PC-9 (cell line): ENCODE results near the gene CEP170. TPM values are rescaled to one million over a fixed set of nuclear protein-coding genes. Genes with fewer than 3 reads are reported as not detected.

Source experiments
- Bru-seq: library from RNA; stranded (reverse); fragments of 400-500 nt; gene quantifications from one replicate; lab custom pipeline; 2021; lab: Mats Ljungman, UMichigan
- BruChase-seq, 2 experiments: library from RNA; stranded (reverse); fragments of 400-500 nt; gene quantifications; one replicate each; lab custom pipeline; 2021; lab: Mats Ljungman, UMichigan
- BruUV-seq: library from RNA; stranded (reverse); fragments of 400-500 nt; replicated peaks from 2 replicates; lab custom pipeline; 2021; lab: Mats Ljungman, UMichigan
- CTCF ChIA-PET: fragments of 300-600 bp; sonication (Branson Sonifier 250); formaldehyde crosslinking; loops from one replicate; lab custom pipeline; 2022; ENCODE audit warnings: antibody characterized with exemption; lab: Charles Lee
- POLR2A ChIA-PET: fragments of 300-600 bp; sonication (Branson Sonifier 250); formaldehyde crosslinking; loops from one replicate; lab custom pipeline; 2022; ENCODE audit warnings: antibody characterized with exemption; ENCODE audit not compliant: unreplicated experiment; lab: Charles Lee
- DNase-seq, 2 experiments: peaks; one replicate each; pipeline versions ENCODE4 v3.0.0 to v3.0.0-alpha.2; 2015 to 2022; ENCODE audit warnings: mixed read lengths in 1 of 2
- H2AFZ ChIP-seq: fragments of 200-600 bp; sonication (generic); 2 replicates; pipeline ENCODE4 v1.8.1; 2017; ENCODE audit warnings: antibody characterized with exemption
- H3F3A ChIP-seq: fragments of 200-600 bp; sonication (generic); 2 replicates; pipeline ENCODE4 v1.8.1; 2017; ENCODE audit warnings: antibody characterized with exemption, mild to moderate bottlenecking, low read depth; ENCODE audit not compliant: insufficient read depth
- H3K27ac ChIP-seq: fragments of 200-600 bp; sonication (generic); 2 replicates; pipeline ENCODE4 v1.6.1; 2016; ENCODE audit warnings: mixed run types
- H3K27me3 ChIP-seq: fragments of 200-600 bp; sonication (generic); 2 replicates; pipeline ENCODE4 v1.6.1; 2016; ENCODE audit warnings: low read depth, mixed run types; ENCODE audit not compliant: insufficient read depth
- H3K36me3 ChIP-seq: fragments of 200-600 bp; sonication (generic); 2 replicates; pipeline ENCODE4 v1.6.1; 2016; ENCODE audit warnings: low read depth, mixed run types
- H3K4me1 ChIP-seq: fragments of 200-600 bp; sonication (generic); replicated peaks from 2 replicates; pipeline ENCODE4 v1.6.1; 2016; ENCODE audit warnings: mixed run types; ENCODE audit not compliant: insufficient read depth
- H3K4me2 ChIP-seq: fragments of 200-600 bp; sonication (generic); 2 replicates; pipeline ENCODE4 v1.6.1; 2017; ENCODE audit warnings: mixed run types
- H3K4me3 ChIP-seq: fragments of 200-600 bp; sonication (generic); 2 replicates; pipeline ENCODE4 v1.6.1; 2016; ENCODE audit warnings: mixed run types
- H3K79me2 ChIP-seq: fragments of 200-600 bp; sonication (generic); 2 replicates; pipeline ENCODE4 v1.6.1; 2017; ENCODE audit warnings: low read depth, mixed run types
- H3K9me2 ChIP-seq: fragments of 200-600 bp; sonication (generic); 2 replicates; pipeline ENCODE4 v1.8.1; 2017; ENCODE audit warnings: mild to moderate bottlenecking; ENCODE audit not compliant: insufficient read depth
- H3K9me3 ChIP-seq: fragments of 200-600 bp; sonication (generic); 2 replicates; pipeline ENCODE4 v1.8.1; 2016; ENCODE audit warnings: low read depth; ENCODE audit not compliant: insufficient read depth
- H4K20me1 ChIP-seq: fragments of 200-600 bp; sonication (generic); 2 replicates; pipeline ENCODE4 v1.8.1; 2017; ENCODE audit not compliant: insufficient read depth
- EZH2 ChIP-seq: fragments of 200-600 bp; sonication (generic); IDR thresholded peaks from 2 replicates; pipeline ENCODE4 v1.8.0; 2017; ENCODE audit warnings: antibody characterized with exemption, low read depth
- intact Hi-C: fragments of 100-400 bp; cut with micrococcal nuclease; formaldehyde crosslinking; loops from one replicate; pipeline ENCODE4 v1.10.0; 2022; ENCODE audit not compliant: unreplicated experiment
- long read RNA-seq: library from polyadenylated mRNA; stranded (forward); transcript quantifications from one replicate; pipeline ENCODE4 v2.0.0, GENCODE V29; 2022
- total RNA-seq: library from RNA; stranded (reverse); gene quantifications from 2 replicates; pipeline ENCODE4 v1.2.3, GENCODE V29; 2021
- TF ChIP-seq, protein P1 (sequence below): fragments of 200-600 bp; sonication (generic); conservative IDR thresholded peaks from 2 replicates; pipeline ENCODE4 v1.6.1; 2017; ENCODE audit warnings: mixed run types, antibody characterized with exemption, mild to moderate bottlenecking, moderate library complexity

CEP170 gene
- total RNA-seq (40.8 and 44.6 TPM in 2 replicates), Bru-seq, nascent RNA (percentile 78 among the genes with signal in this experiment), BruChase-seq, experiment 1, labeled RNA remaining after a 2-hour chase (percentile 75 among the genes with signal in this experiment), BruChase-seq, experiment 2, labeled RNA remaining after a 6-hour chase (percentile 68 among the genes with signal in this experiment)
- long read RNA-seq, full-length matches to known transcripts: 5 of 10 reads
- long read RNA-seq, partial matches to known transcripts: 3 of 10 reads
- long read RNA-seq, other reads (novel, unspliced or antisense): 2 of 10 reads

DNA sequence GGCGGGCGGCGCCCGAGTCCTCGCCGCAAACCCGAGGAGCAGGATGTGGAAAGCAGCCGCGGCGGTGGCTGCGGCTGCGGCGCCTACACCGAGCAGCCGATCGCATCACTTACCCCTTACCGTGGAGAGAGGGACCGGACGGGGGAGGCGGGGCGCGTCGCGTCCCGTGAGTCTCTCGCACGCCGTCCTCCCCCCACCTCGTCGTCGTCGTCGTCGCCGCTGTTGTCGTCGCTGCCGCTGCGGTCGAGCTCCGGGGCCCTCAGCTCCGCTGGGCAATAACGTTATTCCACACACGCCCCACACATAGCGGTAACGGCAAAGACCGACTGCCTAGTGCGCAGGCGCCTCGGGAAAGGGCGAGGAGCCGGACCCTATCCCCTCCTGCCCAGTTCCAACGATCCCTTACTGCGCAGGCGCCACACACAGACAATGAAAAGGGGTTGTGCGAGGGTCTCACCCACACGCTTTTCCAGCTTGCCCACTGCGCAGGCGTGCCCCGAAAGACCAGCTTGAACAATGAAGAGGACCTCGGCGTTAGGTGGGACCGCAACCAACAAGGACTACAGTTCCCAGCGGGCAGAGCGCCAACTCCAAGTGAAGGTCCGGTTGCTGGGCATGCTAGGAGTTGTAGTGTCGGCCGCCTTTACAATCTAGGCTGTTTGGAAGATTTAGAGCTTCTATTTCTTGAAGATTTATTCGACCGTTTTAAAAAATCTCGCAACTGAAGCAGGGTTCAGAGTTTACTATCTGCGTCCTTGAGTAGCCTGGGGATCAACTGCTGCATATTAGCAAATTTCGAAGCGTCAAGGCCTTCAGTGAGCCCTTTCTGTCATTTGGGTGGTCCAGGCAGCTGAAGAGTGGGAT is at the start of gene CEP170:
CEP170 (minus strand) TSS at position 355 of the 864 bp plus-strand sequence. CDS start 30,001 bp downstream, outside the sequence.
- Histone ChIP-seq H3K4me3 (peak within 1 kb of the TSS; percentile 76), H4K20me1 (peaks cover 3% of the 10 kb centered on the region; the same call in 1 of the 2 replicates), H3F3A (no peaks in the 10 kb centered on the region), H3K27me3 (no peaks in the 10 kb centered on the region), H3K4me1 (peaks cover 37% of the 10 kb centered on the region), H3K9me3 (no peaks in the 10 kb centered on the region), H3K27ac (peak within 1 kb of the TSS; percentile 45), H3K79me2 (peaks cover 75% of the 10 kb centered on the region), H3K4me2 (peak within 1 kb of the TSS; percentile 100), H3K36me3 (no peaks in the 10 kb centered on the region), H3K9me2 (0 out of 2 replicates have a peak, but pooled peaks cover 5% of the 10 kb centered on the region), H2AFZ (peak within 1 kb of the TSS; percentile 97)
- no TSS peak for BruUV-seq
- ChIA-PET POLR2A (interaction anchor here (0.5 kb wide), 1 partner anchor 1260 kb away, joined by 3 read pairs; no protein-coding TSS in a partner anchor), CTCF (no interaction called here)
- peak; percentile 80 to 90 for DNase-seq
- TF ChIP-seq, protein P1, sequence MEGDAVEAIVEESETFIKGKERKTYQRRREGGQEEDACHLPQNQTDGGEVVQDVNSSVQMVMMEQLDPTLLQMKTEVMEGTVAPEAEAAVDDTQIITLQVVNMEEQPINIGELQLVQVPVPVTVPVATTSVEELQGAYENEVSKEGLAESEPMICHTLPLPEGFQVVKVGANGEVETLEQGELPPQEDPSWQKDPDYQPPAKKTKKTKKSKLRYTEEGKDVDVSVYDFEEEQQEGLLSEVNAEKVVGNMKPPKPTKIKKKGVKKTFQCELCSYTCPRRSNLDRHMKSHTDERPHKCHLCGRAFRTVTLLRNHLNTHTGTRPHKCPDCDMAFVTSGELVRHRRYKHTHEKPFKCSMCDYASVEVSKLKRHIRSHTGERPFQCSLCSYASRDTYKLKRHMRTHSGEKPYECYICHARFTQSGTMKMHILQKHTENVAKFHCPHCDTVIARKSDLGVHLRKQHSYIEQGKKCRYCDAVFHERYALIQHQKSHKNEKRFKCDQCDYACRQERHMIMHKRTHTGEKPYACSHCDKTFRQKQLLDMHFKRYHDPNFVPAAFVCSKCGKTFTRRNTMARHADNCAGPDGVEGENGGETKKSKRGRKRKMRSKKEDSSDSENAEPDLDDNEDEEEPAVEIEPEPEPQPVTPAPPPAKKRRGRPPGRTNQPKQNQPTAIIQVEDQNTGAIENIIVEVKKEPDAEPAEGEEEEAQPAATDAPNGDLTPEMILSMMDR: no peak
- no peak for TF ChIP-seq EZH2
- intact Hi-C loops: loop anchor here (10.0 kb wide), 2 partner anchors 1200 to 1400 kb away; partner anchors contain the start of genes ADSS2 and DESI2

DNA sequence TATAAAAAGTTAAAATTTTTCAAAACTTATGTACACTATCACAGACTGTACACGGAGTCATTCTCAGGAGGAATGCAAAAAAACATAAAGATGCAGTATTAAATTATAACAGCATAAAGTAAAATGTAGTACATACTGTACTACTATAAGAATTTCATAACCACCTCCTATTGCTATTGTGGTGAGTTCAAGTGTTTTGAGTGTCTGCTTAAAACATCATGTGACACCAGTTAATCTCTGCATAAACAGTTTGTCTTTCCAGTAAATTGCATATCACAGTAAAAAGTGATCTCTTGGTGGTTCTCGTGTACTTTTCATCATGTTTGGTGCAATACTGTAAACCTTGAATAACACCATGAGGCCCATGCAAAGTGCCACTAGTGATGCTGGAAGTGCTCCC is 46.0 kb upstream of the CEP170 start:
- Histone ChIP-seq H3K27me3 (no peaks in the 10 kb centered on the region), H2AFZ (no peak overlapping the region), H3K79me2 (no peaks in the 10 kb centered on the region), H3K4me3 (no peak overlapping the region), H4K20me1 (no peaks in the 10 kb centered on the region), H3K36me3 (peaks cover 4% of the 10 kb centered on the region; the same call in 1 of the 2 replicates), H3K9me2 (no peaks in the 10 kb centered on the region), H3F3A (no peaks in the 10 kb centered on the region), H3K4me1 (no peaks in the 10 kb centered on the region), H3K4me2 (no peak overlapping the region), H3K27ac (no peak overlapping the region), H3K9me3 (no peaks in the 10 kb centered on the region)
- intact Hi-C loops: no loop called here
- no TSS peak for BruUV-seq
- ChIA-PET POLR2A (no interaction called here), CTCF (no interaction called here)
- TF ChIP-seq, protein P1: no peak
- TF ChIP-seq EZH2: no peak
- DNase-seq: no peak

DNA sequence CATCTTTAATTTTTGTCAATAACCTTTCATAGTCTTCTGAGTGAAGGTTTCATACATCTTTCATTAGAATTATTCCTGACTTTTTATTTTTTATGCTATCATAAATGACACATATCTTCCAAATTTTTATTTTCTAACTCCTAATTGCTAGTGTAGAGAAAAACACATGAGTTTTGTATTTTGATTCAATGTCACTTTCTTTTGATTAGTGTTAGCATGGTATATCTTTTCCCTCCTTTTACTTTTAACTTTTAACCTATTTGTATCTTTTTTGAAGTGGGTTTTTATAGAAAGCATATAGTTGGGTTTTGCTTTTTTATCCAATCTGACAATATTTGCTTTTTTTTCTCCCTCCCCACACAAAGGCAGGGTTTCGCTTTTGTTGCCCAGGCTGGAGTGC is 44.0 kb upstream of the CEP170 start:
- no TSS peak for BruUV-seq
- DNase-seq: no peak
- no peaks in the 10 kb centered on the region for H3K27me3 ChIP-seq
- no peaks in the 10 kb centered on the region for H3K9me3 ChIP-seq
- H3K9me2 ChIP-seq: no peaks in the 10 kb centered on the region
- CTCF ChIA-PET: no interaction called here
- H3F3A ChIP-seq: no peaks in the 10 kb centered on the region
- POLR2A ChIA-PET: no interaction called here
- no peaks in the 10 kb centered on the region for H3K4me1 ChIP-seq
- H3K4me3 ChIP-seq: no peak overlapping the region
- TF ChIP-seq, protein P1: no peak
- no peak for TF ChIP-seq EZH2
- no peaks in the 10 kb centered on the region for H4K20me1 ChIP-seq
- H3K27ac ChIP-seq: no peak overlapping the region
- H2AFZ ChIP-seq: no peak overlapping the region
- no peaks in the 10 kb centered on the region for H3K79me2 ChIP-seq
- peaks cover 4% of the 10 kb centered on the region; the same call in 1 of the 2 replicates for H3K36me3 ChIP-seq
- no peak overlapping the region for H3K4me2 ChIP-seq
- intact Hi-C loops: no loop called here
